KMS-11 (cell line): ENCODE results near the gene SMIM7.

Experiments
- H2AFZ ChIP-seq: fragments of 200-600 bp; sonication (generic); 2 replicates; pipeline ENCODE4 v1.6.1; 2016; ENCODE audit warnings: antibody characterized with exemption, mixed run types, low read depth
- H3K27ac ChIP-seq: fragments of 200-600 bp; sonication (generic); 2 replicates; pipeline ENCODE4 v1.6.1; 2016; ENCODE audit warnings: mild to moderate bottlenecking, mixed run types
- H3K27me3 ChIP-seq: fragments of 200-600 bp; sonication (generic); 2 replicates; pipeline ENCODE4 v1.6.1; 2017; ENCODE audit warnings: mild to moderate bottlenecking, low read depth, mixed run types, moderate library complexity; ENCODE audit not compliant: insufficient read depth
- H3K36me3 ChIP-seq: fragments of 200-600 bp; sonication (generic); 2 replicates; pipeline ENCODE4 v1.6.1; 2017; ENCODE audit warnings: mild to moderate bottlenecking, mixed run types; ENCODE audit not compliant: insufficient read depth
- H3K4me1 ChIP-seq: fragments of 200-600 bp; sonication (generic); 2 replicates; pipeline ENCODE4 v1.6.1; 2016; ENCODE audit warnings: mild to moderate bottlenecking, low read depth, mixed run types; ENCODE audit not compliant: poor library complexity, severe bottlenecking
- H3K4me2 ChIP-seq: fragments of 200-600 bp; sonication (generic); 2 replicates; pipeline ENCODE4 v1.7.0; 2016; ENCODE audit warnings: mild to moderate bottlenecking, mixed run types
- H3K4me3 ChIP-seq: fragments of 200-600 bp; sonication (generic); IDR thresholded peaks from 2 replicates; pipeline ENCODE4 v1.6.1; 2017; ENCODE audit warnings: low read depth, low read length, mixed read lengths; ENCODE audit not compliant: insufficient read depth
- H3K79me2 ChIP-seq: fragments of 200-600 bp; sonication (generic); 2 replicates; pipeline ENCODE4 v1.6.1; 2016; ENCODE audit warnings: low read depth, mixed run types; ENCODE audit not compliant: insufficient read depth
- H3K9ac ChIP-seq: fragments of 200-600 bp; sonication (generic); 2 replicates; pipeline ENCODE4 v1.6.1; 2016; ENCODE audit warnings: mild to moderate bottlenecking, mixed run types
- H4K20me1 ChIP-seq: fragments of 200-600 bp; sonication (generic); 2 replicates; pipeline ENCODE4 v1.6.1; 2016; ENCODE audit warnings: mild to moderate bottlenecking, mixed run types; ENCODE audit not compliant: insufficient read depth
- CTCF ChIP-seq: fragments of 200-600 bp; sonication (generic); conservative IDR thresholded peaks from 2 replicates; pipeline ENCODE4 v1.6.1; 2017; ENCODE audit warnings: low read depth, mild to moderate bottlenecking, antibody characterized with exemption, low read length, moderate library complexity, mixed read lengths

Gene SMIM7

DNA sequence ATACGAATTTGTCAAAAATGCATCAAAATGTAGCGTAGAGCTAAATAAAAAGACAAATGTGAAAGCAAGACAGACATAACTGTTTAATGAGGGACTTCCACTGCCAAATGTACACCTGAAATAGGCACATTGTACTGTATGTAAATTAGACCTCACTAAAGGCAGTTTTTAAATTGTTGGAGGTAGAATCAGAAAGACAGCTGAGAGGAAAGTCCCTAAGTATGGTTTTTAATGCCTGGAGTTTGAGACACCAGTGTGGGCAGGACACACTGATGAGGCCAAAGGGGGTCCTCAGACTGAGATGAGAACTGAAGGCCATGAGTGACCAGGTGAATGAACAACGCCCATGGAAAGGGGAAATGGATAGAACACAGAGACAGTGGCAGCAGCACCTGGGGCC, 54.8 kb downstream of the SMIM7 start:
- no peak for TF ChIP-seq CTCF
- Histone ChIP-seq H3K9ac (no peak overlapping the region), H3K27me3 (no peaks in the 10 kb centered on the region), H3K4me1 (peaks cover 93% of the 10 kb centered on the region), H2AFZ (no peak overlapping the region), H3K27ac (no peak overlapping the region; the same call in 1 of the 2 replicates), H3K79me2 (peaks cover 99% of the 10 kb centered on the region), H3K36me3 (no peaks in the 10 kb centered on the region), H4K20me1 (peaks cover 16% of the 10 kb centered on the region), H3K4me2 (peak overlapping the region; percentile 15; the same call in 1 of the 2 replicates), H3K4me3 (no peak overlapping the region)

DNA sequence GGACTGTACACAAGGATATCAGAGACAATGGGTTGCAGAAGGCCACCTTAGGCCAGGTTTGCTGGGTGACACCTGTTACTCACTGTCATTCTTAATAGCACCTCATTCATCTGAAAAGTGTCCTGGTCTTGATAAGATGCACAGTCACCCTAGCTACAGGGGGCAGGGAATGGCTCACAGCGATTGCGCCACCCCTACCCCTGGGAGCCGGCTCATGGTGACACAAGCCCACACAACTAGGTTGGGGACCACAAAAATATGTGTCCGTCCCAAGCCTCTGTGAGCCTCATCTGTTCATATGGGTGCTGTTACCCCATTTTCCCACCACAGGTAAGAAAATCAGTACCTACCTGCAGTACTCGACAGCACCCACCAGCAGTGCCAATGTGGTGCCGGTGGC, 55.3 kb downstream of the SMIM7 start:
- Histone ChIP-seq H3K79me2 (peaks cover 99% of the 10 kb centered on the region), H3K27me3 (no peaks in the 10 kb centered on the region), H3K9ac (no peak overlapping the region), H2AFZ (no peak overlapping the region), H4K20me1 (peaks cover 16% of the 10 kb centered on the region), H3K4me1 (peaks cover 93% of the 10 kb centered on the region), H3K4me3 (no peak overlapping the region), H3K36me3 (no peaks in the 10 kb centered on the region), H3K27ac (no peak overlapping the region), H3K4me2 (no peak overlapping the region; the same call in 1 of the 2 replicates)
- no peak for TF ChIP-seq CTCF

GRCh38 chr19:16603090-16603489, 56.9 kb downstream of the SMIM7 start:
- Histone ChIP-seq H4K20me1 (peaks cover 16% of the 10 kb centered on the region), H3K79me2 (peaks cover 99% of the 10 kb centered on the region), H2AFZ (no peak overlapping the region), H3K9ac (no peak overlapping the region), H3K36me3 (no peaks in the 10 kb centered on the region), H3K27ac (no peak overlapping the region), H3K4me3 (no peak overlapping the region), H3K4me2 (no peak overlapping the region), H3K27me3 (no peaks in the 10 kb centered on the region), H3K4me1 (peaks cover 91% of the 10 kb centered on the region)
- TF ChIP-seq CTCF: no peak

DNA sequence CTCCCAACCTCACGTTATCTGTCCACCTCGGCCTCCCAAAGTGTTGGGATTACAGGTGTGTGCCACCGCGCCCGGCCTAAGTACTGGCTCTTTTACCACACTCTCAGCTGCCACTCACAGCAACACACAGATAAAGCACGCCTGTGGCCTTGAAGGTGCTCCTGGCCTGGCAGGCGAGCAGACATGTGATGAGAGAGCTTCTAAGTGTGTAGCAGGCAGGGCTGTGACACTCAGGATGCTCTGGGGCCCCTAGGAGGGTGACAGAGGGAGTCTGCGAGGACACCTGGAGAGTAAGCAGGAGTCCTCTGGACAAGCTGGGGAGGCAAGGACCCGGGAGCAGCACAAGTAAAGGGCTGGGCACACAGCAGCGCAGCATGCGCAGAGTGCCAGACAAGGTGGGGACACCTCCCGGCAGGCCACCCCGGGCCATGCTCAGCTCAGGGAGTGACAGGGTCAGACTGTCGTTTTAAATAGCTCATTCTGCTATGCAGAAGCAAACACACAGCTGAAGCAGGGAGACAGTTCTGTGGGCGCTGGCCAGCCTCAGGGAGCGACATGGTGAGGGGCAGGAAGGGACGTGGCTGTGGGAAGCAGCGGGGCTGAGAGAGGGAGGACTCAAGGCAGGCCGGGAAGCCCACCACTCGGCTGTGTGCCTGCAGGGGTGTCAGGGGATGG, 58.4 kb downstream of the SMIM7 start:
- Histone ChIP-seq H2AFZ (no peak overlapping the region), H4K20me1 (peaks cover 16% of the 10 kb centered on the region; the same call in 1 of the 2 replicates), H3K27ac (no peak overlapping the region)

More for the DNA sequence above, 58.4 kb downstream of the SMIM7 start:
- no peak for TF ChIP-seq CTCF
- no peak overlapping the region for H3K9ac ChIP-seq
- H3K4me3 ChIP-seq: no peak overlapping the region
- H3K36me3 ChIP-seq: no peaks in the 10 kb centered on the region
- H3K79me2 ChIP-seq: peaks cover 100% of the 10 kb centered on the region
- no peak overlapping the region for H3K4me2 ChIP-seq
- no peaks in the 10 kb centered on the region for H3K27me3 ChIP-seq
- H3K4me1 ChIP-seq: peaks cover 91% of the 10 kb centered on the region
